GM21390 (cell line): ENCODE data around the gene USF2.
"Not testable (repeated sequence)": the region's sequence is repeated elsewhere in the genome, so short reads cannot be mapped to it uniquely, and the experiment has no call there.

Experiments used
- ATAC-seq: cut with Tn5 transposase; IDR thresholded peaks from one replicate; pipeline ENCODE4 v1.9.1; 2021; ENCODE audit not compliant: unreplicated experiment

Gene USF2

GRCh38 chr19:35268536-35269437 lies at the start of gene USF2:
USF2 (plus strand) TSS chr19:35268962; CDS start chr19:35269102, 140 bp downstream.
- ATAC-seq, result no peak

- ATAC-seq, result no peak
Observed at GRCh38 chr19:35219008-35219407, 49.8 kb upstream of the USF2 start.

GRCh38 chr19:35220315-35220921 lies 48.3 kb upstream of the USF2 start:
- no peak for ATAC-seq

- ATAC-seq, result not testable (repeated sequence)
Observed at GRCh38 chr19:35220973-35221590, 47.7 kb upstream of the USF2 start.

- no peak for ATAC-seq
Observed at GRCh38 chr19:35222373-35223015, 46.3 kb upstream of the USF2 start.

GRCh38 chr19:35223084-35223790 lies 45.5 kb upstream of the USF2 start:
- no peak for ATAC-seq

GRCh38 chr19:35223862-35224505 lies 44.8 kb upstream of the USF2 start:
- ATAC-seq, result no peak

- ATAC-seq, result no peak
Observed at GRCh38 chr19:35224681-35225571, 43.8 kb upstream of the USF2 start.

GRCh38 chr19:35225951-35226350 lies 42.8 kb upstream of the USF2 start:
- ATAC-seq, result no peak

GRCh38 chr19:35226748-35227147 lies 42.0 kb upstream of the USF2 start:
- ATAC-seq, result no peak

- ATAC-seq, result no peak
Observed at GRCh38 chr19:35228177-35228930, 40.4 kb upstream of the USF2 start, which contains the start of gene FAM187B. FAM187B (minus strand) TSS chr19:35228739; CDS start chr19:35228680, 59 bp downstream.

GRCh38 chr19:35229601-35230000 lies 39.2 kb upstream of the USF2 start:
- ATAC-seq, result no peak

GRCh38 chr19:35231956-35232645 lies 36.7 kb upstream of the USF2 start:
- ATAC-seq, result no peak

GRCh38 chr19:35232912-35233311 lies 35.9 kb upstream of the USF2 start:
- ATAC-seq, result no peak

GRCh38 chr19:35236638-35237400 lies 31.9 kb upstream of the USF2 start:
- ATAC-seq, result no peak

GRCh38 chr19:35239597-35239996 lies 29.2 kb upstream of the USF2 start:
- ATAC-seq, result not testable (repeated sequence)

GRCh38 chr19:35240327-35240726 lies 28.4 kb upstream of the USF2 start:
- ATAC-seq, result no peak
